NT2/D1 (cell line): ENCODE measurements around the gene TRIM31.

Experiments
- YY1 ChIP-seq: IDR thresholded peaks from 2 replicates; pipeline ENCODE4 v1.6.1; 2011; ENCODE audit not compliant: insufficient read length, insufficient read depth
- ZNF274 ChIP-seq: IDR thresholded peaks from 2 replicates; pipeline ENCODE4 v1.6.1; 2011; ENCODE audit warnings: mild to moderate bottlenecking, low read depth, low read length

GRCh38 chr6:30154061-30154460, 41.2 kb upstream of the TRIM31 start:
- TF ChIP-seq YY1 = no peak
- TF ChIP-seq ZNF274 = no peak
